Erythroblast (primary cell): ENCODE results near the gene SLAMF6.

Experiments
- GATA1 ChIP-seq: IDR thresholded peaks from 2 replicates; pipeline ENCODE4 v1.6.1; 2011; ENCODE audit warnings: low read depth, mild to moderate bottlenecking, control low read depth, low read length, moderate library complexity
- POLR2A ChIP-seq: IDR thresholded peaks from 2 replicates; pipeline ENCODE4 v1.6.1; 2011; ENCODE audit warnings: mild to moderate bottlenecking, low read length

- TF ChIP-seq POLR2A = no peak
- TF ChIP-seq GATA1 = no peak
Observed at GRCh38 chr1:160544647-160545046, 21.6 kb upstream of the SLAMF6 start.
